Trophoblast cell (in vitro differentiated cells and primary cell): ENCODE measurements around the gene RBBP8.
A peak's percentile ranks its signal among the peaks of the same experiment; 100 is the strongest.

Experiments used
- DNase-seq, 2 donors: peaks; one replicate each; pipeline ENCODE4 v3.0.0-alpha.2; 2016
- H2AFZ ChIP-seq: 2 replicates; pipeline ENCODE4 v1.6.1; 2013; ENCODE audit warnings: low read length, moderate library complexity, mild to moderate bottlenecking; ENCODE audit not compliant: insufficient read depth, poor library complexity
- H2AK5ac ChIP-seq: 2 replicates; pipeline ENCODE4 v1.6.1; 2013; ENCODE audit warnings: mild to moderate bottlenecking, low read length
- H2BK120ac ChIP-seq: 2 replicates; pipeline ENCODE4 v1.6.1; 2013; ENCODE audit warnings: low read length, mild to moderate bottlenecking, moderate library complexity; ENCODE audit not compliant: insufficient read depth, poor library complexity
- H2BK12ac ChIP-seq: 2 replicates; pipeline ENCODE4 v1.6.1; 2013; ENCODE audit warnings: mild to moderate bottlenecking, low read length, moderate library complexity
- H2BK5ac ChIP-seq: 2 replicates; pipeline ENCODE4 v1.6.1; 2013; ENCODE audit warnings: low read length, low read depth, moderate library complexity, mild to moderate bottlenecking; ENCODE audit not compliant: poor library complexity
- H3K14ac ChIP-seq: 2 replicates; pipeline ENCODE4 v1.6.1; 2013; ENCODE audit warnings: mild to moderate bottlenecking, low read length
- H3K18ac ChIP-seq: 2 replicates; pipeline ENCODE4 v1.6.1; 2013; ENCODE audit warnings: mild to moderate bottlenecking, low read length
- H3K23ac ChIP-seq: 2 replicates; pipeline ENCODE4 v1.6.1; 2013; ENCODE audit warnings: low read length
- H3K27ac ChIP-seq: 2 replicates; pipeline ENCODE4 v1.5.1; 2013; ENCODE audit warnings: low read depth, mild to moderate bottlenecking, inconsistent platforms, low read length, moderate library complexity
- H3K27me3 ChIP-seq: 2 replicates; pipeline ENCODE4 v1.6.1; 2013; ENCODE audit warnings: inconsistent platforms, mild to moderate bottlenecking, low read length, moderate library complexity; ENCODE audit not compliant: insufficient read depth
- H3K36me3 ChIP-seq, 2 experiments: 1 replicate in 1 of 2; 2 replicates in 1 of 2; pipeline ENCODE4 v1.6.1; 2013; ENCODE audit warnings: low read length in 2 of 2, mild to moderate bottlenecking in 2 of 2, moderate library complexity in 1 of 2; ENCODE audit not compliant: insufficient read depth in 2 of 2, control insufficient read depth in 1 of 2
- H3K4ac ChIP-seq: 2 replicates; pipeline ENCODE4 v1.6.1; 2013; ENCODE audit warnings: low read depth, mild to moderate bottlenecking, low read length, moderate library complexity
- H3K4me1 ChIP-seq, 2 experiments: 1 replicate in 1 of 2; 2 replicates in 1 of 2; pipeline ENCODE4 v1.6.1; 2013; ENCODE audit warnings: low read length in 2 of 2, mild to moderate bottlenecking in 2 of 2, moderate library complexity in 1 of 2; ENCODE audit not compliant: insufficient read depth in 2 of 2, control insufficient read depth in 1 of 2
- H3K4me2 ChIP-seq: 2 replicates; pipeline ENCODE4 v1.6.1; 2013; ENCODE audit warnings: inconsistent platforms, mild to moderate bottlenecking, low read length, moderate library complexity
- H3K4me3 ChIP-seq: 2 replicates; pipeline ENCODE4 v1.5.1; 2013; ENCODE audit warnings: mild to moderate bottlenecking, low read depth, low read length, inconsistent platforms
- H3K79me1 ChIP-seq: one replicate; pipeline ENCODE4 v1.6.1; 2013; ENCODE audit warnings: low read length
- H3K79me2 ChIP-seq: 2 replicates; pipeline ENCODE4 v1.6.1; 2013; ENCODE audit warnings: low read length, mild to moderate bottlenecking; ENCODE audit not compliant: control insufficient read depth, insufficient read depth, poor library complexity
- H3K9ac ChIP-seq: 2 replicates; pipeline ENCODE4 v1.6.1; 2013; ENCODE audit warnings: mild to moderate bottlenecking, low read length
- H3K9me3 ChIP-seq: 2 replicates; pipeline ENCODE4 v1.6.1; 2013; ENCODE audit warnings: low read depth, mild to moderate bottlenecking, control low read depth, inconsistent platforms, low read length; ENCODE audit not compliant: insufficient read depth
- H4K12ac ChIP-seq: 2 replicates; pipeline ENCODE4 v1.6.1; 2013; ENCODE audit warnings: low read depth, mild to moderate bottlenecking, low read length, moderate library complexity
- H4K8ac ChIP-seq: 2 replicates; pipeline ENCODE4 v1.6.1; 2013; ENCODE audit warnings: low read depth, mild to moderate bottlenecking, low read length, moderate library complexity
- H4K91ac ChIP-seq: one replicate; pipeline ENCODE4 v1.6.1; 2013; ENCODE audit warnings: low read depth, mild to moderate bottlenecking, low read length, moderate library complexity
- WGBS: extraction: QIAGEN DNeasy Blood & Tissue Kit; methylation state at CpG from one replicate; pipeline ENCODE4 v1.1.7; 2013; ENCODE audit warnings: missing lambda C conversion rate; ENCODE audit not compliant: insufficient read length, insufficient coverage; ENCODE audit errors: extremely low coverage; 5-methylcytosine and 5-hydroxymethylcytosine counted together

Gene RBBP8

DNA sequence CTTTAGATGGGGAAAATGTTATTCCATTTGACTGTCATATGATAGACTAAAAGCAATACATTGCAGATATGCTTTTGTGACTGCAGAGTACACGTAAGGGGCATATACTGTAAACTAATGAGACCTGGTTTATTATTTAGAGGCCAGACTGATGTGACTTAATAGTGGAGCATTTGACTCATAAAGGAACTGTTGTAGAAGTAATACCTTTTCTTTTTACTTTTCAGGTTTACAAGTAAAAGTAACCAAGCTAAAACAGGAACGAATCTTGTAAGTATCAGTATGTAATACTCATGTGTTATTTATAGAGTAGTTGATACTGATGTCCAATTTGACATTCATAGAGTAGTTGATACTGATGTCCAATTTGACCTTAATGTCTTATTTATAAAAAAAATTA, 13.1 kb downstream of the RBBP8 start:
- Histone ChIP-seq H2BK12ac (no peak overlapping the region), H3K14ac (no peak overlapping the region), H3K18ac (no peak overlapping the region), H3K9me3 (no peaks in the 10 kb centered on the region), H2BK5ac (no peak overlapping the region), H3K9ac (no peak overlapping the region), H4K12ac (no peak overlapping the region), H3K79me1 (no peaks in the 10 kb centered on the region), H3K4me3 (no peak overlapping the region), H4K91ac (no peak overlapping the region), H3K4me2 (no peak overlapping the region), H3K27ac (no peak overlapping the region), H3K23ac (no peak overlapping the region), H3K36me3 (peaks cover 3 to 5% of the 10 kb centered on the region in 2 experiments), H3K27me3 (no peaks in the 10 kb centered on the region), H3K79me2 (no peaks in the 10 kb centered on the region), H3K4me1 (no peaks in the 10 kb centered on the region), H2AFZ (no peak overlapping the region), H2BK120ac (no peak overlapping the region), H3K4ac (no peak overlapping the region), H2AK5ac (no peak overlapping the region), H4K8ac (no peak overlapping the region)
- WGBS = no CpG with 5 or more reads among the region's 2 CpGs
- DNase-seq = no peak

DNA sequence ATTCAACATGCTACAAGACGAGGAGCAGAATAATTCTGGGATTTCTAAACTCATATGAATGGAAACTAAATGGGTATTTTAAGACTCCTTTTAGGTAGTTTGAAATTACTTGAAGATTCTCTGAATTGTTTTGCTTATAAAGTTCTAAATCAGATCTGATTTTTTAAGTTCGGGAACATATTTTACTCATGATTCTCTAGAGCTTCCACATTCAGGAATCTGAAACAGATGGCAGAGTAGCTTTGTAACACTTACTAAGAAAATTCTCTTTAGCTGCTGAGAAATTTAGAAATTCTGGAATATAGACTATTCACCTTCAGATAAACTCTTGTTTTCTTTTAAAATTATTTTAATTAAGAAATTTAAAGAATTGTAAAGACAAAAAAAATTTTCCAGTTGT, 13.7 kb downstream of the RBBP8 start:
- Histone ChIP-seq H3K9me3 (no peaks in the 10 kb centered on the region), H3K27me3 (no peaks in the 10 kb centered on the region), H3K79me1 (no peaks in the 10 kb centered on the region), H3K18ac (no peak overlapping the region), H3K4me1 (no peaks in the 10 kb centered on the region), H2AK5ac (no peak overlapping the region), H3K23ac (no peak overlapping the region), H4K12ac (no peak overlapping the region), H3K36me3 (peaks cover 3 to 8% of the 10 kb centered on the region in 2 experiments), H3K4ac (no peak overlapping the region), H3K14ac (no peak overlapping the region), H2BK120ac (no peak overlapping the region), H3K4me3 (no peak overlapping the region), H2AFZ (no peak overlapping the region), H4K8ac (no peak overlapping the region), H4K91ac (no peak overlapping the region), H3K27ac (no peak overlapping the region), H2BK12ac (no peak overlapping the region), H2BK5ac (no peak overlapping the region), H3K4me2 (no peak overlapping the region), H3K9ac (no peak overlapping the region), H3K79me2 (no peaks in the 10 kb centered on the region)
- peak in 1 of 2 donors; percentile 42 for DNase-seq
- WGBS = no CpG with 5 or more reads among the region's 2 CpGs

DNA sequence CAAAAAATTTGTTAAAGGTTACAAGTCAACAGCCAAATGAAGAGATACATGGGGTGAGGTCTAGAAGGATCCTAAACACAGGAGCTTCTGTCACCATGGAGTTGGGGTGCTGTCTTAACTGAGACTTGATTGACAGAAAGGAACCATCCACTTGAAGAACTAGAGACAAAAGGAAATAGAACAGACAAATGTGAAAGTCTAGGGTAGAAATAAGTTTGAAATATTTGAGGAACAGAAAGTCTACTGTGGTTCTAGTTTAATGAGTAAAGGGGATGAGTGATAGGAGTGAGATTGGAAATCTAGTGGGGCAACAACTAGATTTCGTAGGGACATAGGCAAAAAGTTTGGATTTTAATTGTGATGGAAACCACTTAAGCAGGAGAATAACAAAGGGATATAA, 18.7 kb downstream of the RBBP8 start:
- Histone ChIP-seq H3K23ac (no peak overlapping the region), H3K79me2 (no peaks in the 10 kb centered on the region), H3K36me3 (peaks cover 0 to 17% of the 10 kb centered on the region in 2 experiments), H3K9ac (no peak overlapping the region), H2BK120ac (no peak overlapping the region), H3K4ac (no peak overlapping the region), H2BK12ac (no peak overlapping the region), H4K12ac (no peak overlapping the region), H2AK5ac (no peak overlapping the region), H3K9me3 (no peaks in the 10 kb centered on the region), H3K14ac (no peak overlapping the region), H3K27me3 (no peaks in the 10 kb centered on the region), H4K8ac (no peak overlapping the region), H3K4me1 (no peaks in the 10 kb centered on the region), H3K79me1 (no peaks in the 10 kb centered on the region), H3K18ac (no peak overlapping the region), H3K27ac (no peak overlapping the region), H3K4me3 (no peak overlapping the region), H3K4me2 (no peak overlapping the region), H2BK5ac (no peak overlapping the region), H4K91ac (no peak overlapping the region), H2AFZ (no peak overlapping the region)
- DNase-seq = no peak
- WGBS = no CpG with 5 or more reads among the region's 1 CpG

DNA sequence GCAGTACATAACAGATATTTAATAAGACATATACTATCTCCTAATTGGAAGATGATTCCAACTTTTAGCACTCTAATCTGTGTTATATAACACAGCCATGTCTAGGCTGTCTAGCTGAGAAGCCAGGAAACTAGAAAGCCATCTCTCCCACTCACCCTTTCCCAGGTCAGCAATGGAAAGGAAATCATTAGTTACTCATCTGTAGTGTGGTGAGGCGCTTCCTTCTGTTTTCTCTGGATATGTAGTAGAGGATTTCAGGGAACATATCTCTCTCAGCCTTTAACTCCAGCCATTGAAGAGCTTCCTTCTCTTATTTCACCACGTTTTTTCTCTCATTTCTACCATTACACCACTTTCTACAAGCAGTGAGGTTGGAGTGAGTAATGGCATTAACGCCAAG, 19.4 kb downstream of the RBBP8 start:
- no CpG with 5 or more reads among the region's 3 CpGs for WGBS
- Histone ChIP-seq H4K8ac (no peak overlapping the region), H3K27me3 (no peaks in the 10 kb centered on the region), H2BK12ac (no peak overlapping the region), H3K23ac (no peak overlapping the region), H3K4me3 (no peak overlapping the region), H4K12ac (no peak overlapping the region), H3K4me1 (no peaks in the 10 kb centered on the region), H3K9ac (no peak overlapping the region), H2BK120ac (no peak overlapping the region), H3K4me2 (no peak overlapping the region), H3K79me2 (no peaks in the 10 kb centered on the region), H3K14ac (no peak overlapping the region), H3K18ac (no peak overlapping the region), H3K9me3 (no peaks in the 10 kb centered on the region), H2AFZ (no peak overlapping the region), H2BK5ac (no peak overlapping the region), H3K27ac (no peak overlapping the region), H3K4ac (no peak overlapping the region), H4K91ac (no peak overlapping the region), H3K79me1 (no peaks in the 10 kb centered on the region), H3K36me3 (peaks cover 0 to 17% of the 10 kb centered on the region in 2 experiments), H2AK5ac (no peak overlapping the region)
- DNase-seq = no peak
